ENCODE results near the gene CACNG7. TPM values are rescaled to one million over a fixed set of nuclear protein-coding genes. Genes with fewer than 3 reads are reported as not detected.

The CACNG7 gene
- total RNA-seq, 4 donors from 2014 or later = not detected

DNA sequence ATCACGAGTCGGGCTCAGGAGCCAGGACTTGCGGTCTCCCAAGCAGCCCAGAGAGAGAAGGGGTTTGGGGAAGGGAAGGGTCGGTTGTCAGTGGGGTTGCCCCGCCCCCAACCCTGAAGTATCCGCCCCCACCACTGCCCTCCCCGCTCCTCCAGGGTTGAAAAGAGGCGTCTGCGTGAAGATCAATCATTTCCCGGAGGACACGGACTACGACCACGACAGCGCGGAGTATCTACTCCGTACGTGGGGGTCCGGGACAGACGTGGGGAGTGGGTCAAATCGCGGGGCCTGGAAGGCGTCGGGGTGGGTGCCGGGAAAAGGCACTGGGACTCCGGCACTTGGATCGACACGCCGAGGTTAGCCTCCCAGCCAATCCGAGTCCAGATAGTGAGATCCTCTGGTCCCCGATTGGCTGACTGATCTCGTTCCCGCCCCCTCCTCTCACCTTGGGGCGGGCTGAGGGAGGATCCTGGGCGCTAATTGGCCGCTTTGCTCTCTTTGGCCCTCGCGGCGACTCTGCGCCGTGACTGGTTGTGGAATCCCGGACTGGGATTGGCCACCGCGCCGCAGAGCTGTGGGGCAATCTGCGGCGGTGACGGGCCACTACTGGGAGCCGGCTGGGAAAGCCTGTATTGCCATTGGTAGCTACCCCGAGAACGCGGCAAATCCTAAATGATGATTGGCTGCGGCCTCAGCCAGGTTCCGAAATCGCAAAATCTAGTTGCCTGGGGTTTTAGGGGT, 69.1 kb downstream of the CACNG7 start:
- Histone ChIP-seq H3K36me3 (no peaks in the 10 kb centered on the region), H3K4me1 (peaks cover 4 to 46% (median 16%) of the 10 kb centered on the region in 3 donors), H3K27me3 (peaks cover 3 to 88% (median 12%) of the 10 kb centered on the region in 4 donors), H3K4me3 (peak overlapping the region in 3 of 4 donors; percentile 18 to 50 (median 28)), H3K27ac (no peak overlapping the region), H3K9me3 (peaks cover 0 to 1% (median 0%) of the 10 kb centered on the region in 3 donors)
- TF ChIP-seq POLR2A (IDR thresholded peaks at IDR 0.05) = no peak
- TF ChIP-seq, protein P1, sequence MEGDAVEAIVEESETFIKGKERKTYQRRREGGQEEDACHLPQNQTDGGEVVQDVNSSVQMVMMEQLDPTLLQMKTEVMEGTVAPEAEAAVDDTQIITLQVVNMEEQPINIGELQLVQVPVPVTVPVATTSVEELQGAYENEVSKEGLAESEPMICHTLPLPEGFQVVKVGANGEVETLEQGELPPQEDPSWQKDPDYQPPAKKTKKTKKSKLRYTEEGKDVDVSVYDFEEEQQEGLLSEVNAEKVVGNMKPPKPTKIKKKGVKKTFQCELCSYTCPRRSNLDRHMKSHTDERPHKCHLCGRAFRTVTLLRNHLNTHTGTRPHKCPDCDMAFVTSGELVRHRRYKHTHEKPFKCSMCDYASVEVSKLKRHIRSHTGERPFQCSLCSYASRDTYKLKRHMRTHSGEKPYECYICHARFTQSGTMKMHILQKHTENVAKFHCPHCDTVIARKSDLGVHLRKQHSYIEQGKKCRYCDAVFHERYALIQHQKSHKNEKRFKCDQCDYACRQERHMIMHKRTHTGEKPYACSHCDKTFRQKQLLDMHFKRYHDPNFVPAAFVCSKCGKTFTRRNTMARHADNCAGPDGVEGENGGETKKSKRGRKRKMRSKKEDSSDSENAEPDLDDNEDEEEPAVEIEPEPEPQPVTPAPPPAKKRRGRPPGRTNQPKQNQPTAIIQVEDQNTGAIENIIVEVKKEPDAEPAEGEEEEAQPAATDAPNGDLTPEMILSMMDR (IDR thresholded peaks at IDR 0.05) = no peak
- no peak for DNase-seq
- 9 to 10% methylated on average over 19 to 27 of the region's 54 CpGs for WGBS, 2 donors
- intact Hi-C loops (cut with DNase I) = no loop called here

DNA sequence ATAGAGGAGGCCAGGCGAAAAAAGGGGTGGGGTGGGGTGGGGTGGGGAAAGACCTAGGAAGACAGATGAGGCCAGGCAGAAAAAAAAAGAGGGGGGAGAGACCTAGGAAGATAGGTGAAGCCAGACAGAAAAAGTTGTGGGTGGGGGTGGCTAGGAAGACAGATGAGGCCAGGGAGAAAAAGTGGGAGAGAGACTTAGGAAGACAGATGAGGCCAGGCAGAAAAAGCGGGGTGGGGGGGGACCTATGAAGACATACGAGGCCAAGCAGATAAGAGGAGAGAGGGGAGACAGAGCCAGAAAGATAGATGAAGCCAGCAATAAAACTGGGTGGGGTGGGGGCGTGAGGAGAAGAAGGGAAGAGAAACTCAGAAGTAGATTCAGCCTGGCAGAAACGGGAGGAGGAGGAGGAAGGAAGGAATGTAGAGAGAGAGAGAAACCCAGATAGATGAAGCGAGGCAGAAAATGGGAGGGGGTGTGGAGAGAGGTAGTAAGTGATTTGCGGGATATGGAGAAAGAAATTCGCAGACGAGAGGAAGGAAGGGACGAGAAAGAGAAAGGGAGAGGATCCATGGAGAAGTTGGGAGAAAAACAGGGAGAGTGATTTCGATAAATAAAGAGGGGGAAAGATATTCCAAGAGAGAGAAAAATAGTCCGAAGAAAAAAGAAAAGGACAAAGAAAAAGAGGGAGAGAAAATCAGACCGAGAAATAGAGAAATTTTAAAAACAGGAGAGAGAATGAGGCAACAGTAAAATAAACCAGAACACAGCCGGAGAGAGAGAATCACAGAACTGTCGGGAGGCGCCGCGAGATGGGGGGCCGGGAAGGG, 70.1 kb downstream of the CACNG7 start:
- whole genome bisulfite sequencing, 2 donors = 5% methylated on average over 19 of the region's 19 CpGs
- no peak for DNase-seq
- intact Hi-C loops (cut with DNase I) = no loop called here
- no peak for TF ChIP-seq POLR2A (IDR thresholded peaks at IDR 0.05)
- TF ChIP-seq, protein P1 (IDR thresholded peaks at IDR 0.05) = no peak
- Histone ChIP-seq H3K36me3 (no peaks in the 10 kb centered on the region), H3K27ac (no peak overlapping the region), H3K9me3 (peaks cover 0 to 3% (median 0%) of the 10 kb centered on the region in 3 donors), H3K27me3 (peaks cover 3 to 92% (median 12%) of the 10 kb centered on the region in 4 donors), H3K4me3 (peak overlapping the region in 3 of 4 donors; percentile 25 to 51 (median 26)), H3K4me1 (peaks cover 4 to 46% (median 16%) of the 10 kb centered on the region in 3 donors)

DNA sequence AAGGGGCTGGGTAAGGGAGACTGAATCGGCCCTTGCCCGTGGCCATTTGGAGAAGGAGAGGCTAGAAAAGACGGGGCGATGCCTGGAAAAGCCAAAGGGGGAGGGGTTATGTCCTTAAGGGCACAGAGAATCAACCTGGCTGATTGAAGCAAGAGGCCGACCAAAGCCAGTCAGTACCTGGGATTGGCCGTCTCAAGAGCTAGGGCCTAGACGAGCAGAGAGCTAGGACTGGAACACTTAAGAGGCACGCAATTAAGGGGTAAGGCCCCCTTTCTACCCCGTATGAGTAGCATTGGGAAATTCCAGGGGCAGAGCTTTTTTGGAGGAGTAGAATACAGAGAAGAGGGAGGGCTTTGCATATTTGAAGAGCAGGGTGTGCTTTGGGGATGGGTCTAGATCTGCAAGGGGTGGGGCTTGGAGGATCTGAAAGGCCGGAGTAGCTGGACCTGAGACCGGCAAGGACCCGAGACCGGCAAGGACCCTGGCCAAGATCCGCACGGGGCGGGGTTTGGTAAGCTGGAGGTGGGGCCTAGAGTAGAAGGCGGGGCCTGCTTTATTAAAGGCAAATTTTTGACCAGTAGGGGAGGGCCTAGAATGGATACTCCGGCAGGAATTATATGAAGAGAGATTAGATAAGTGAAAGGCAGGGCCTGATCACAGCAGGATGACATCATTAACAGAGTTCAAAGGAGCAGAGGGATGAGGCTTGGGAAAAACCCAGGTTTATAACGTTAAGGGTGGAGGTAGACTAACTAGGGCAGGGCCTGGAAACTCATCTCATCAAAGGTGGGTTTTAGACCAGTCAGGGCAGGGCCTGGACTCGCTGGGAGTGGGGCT, 71.7 kb downstream of the CACNG7 start:
- intact Hi-C loops (cut with DNase I) = no loop called here
- Histone ChIP-seq H3K27ac (peak overlapping the region in 1 of 4 donors; percentile 28), H3K27me3 (peaks cover 3 to 89% (median 12%) of the 10 kb centered on the region in 4 donors), H3K9me3 (peaks cover 0 to 3% (median 0%) of the 10 kb centered on the region in 3 donors), H3K4me1 (peaks cover 4 to 46% (median 16%) of the 10 kb centered on the region in 3 donors), H3K36me3 (no peaks in the 10 kb centered on the region), H3K4me3 (peak overlapping the region in 3 of 4 donors; percentile 25 to 51 (median 26))
- DNase-seq = no peak
- 26 to 27% methylated on average over 18 to 20 of the region's 20 CpGs for WGBS, 2 donors
- TF ChIP-seq POLR2A (IDR thresholded peaks at IDR 0.05) = no peak
- TF ChIP-seq, protein P1 (IDR thresholded peaks at IDR 0.05) = no peak

DNA sequence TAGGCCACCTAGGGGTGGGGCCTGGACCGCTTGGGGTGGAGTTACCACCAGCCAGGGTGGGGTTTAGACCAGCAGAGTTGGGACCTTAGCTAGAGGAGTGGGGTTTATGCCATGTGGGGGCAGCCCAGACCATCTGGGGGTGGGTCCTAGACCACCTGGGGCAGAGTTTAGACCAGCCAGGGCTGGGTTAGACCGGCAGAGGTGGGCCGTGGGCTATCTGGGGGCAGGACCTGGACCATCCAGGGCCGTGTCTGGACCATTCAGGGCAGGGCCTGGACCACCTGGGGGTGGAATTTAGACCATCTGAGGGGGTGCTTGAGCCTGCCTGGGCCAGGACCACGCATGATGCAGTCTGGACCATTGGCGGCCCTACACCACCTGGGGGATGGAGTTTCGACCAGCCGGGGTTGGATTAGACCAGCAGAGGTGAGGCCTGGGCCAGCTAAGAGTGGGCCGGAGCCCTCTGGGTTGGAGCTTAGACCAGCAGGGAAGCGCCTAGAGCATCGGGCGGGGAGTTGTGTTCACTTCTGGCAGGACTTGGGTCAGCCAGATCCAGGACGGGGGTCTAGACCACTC, 72.4 kb downstream of the CACNG7 start:
- H3K4me1 ChIP-seq = peaks cover 4 to 46% (median 16%) of the 10 kb centered on the region in 3 donors
- H3K9me3 ChIP-seq = peaks cover 0 to 3% (median 0%) of the 10 kb centered on the region in 3 donors
- WGBS, 2 donors = 75 to 79% methylated on average over 1 to 7 of the region's 13 CpGs
- H3K36me3 ChIP-seq = no peaks in the 10 kb centered on the region
- H3K4me3 ChIP-seq = peak overlapping the region in 2 of 4 donors; percentile 42 to 61
- H3K27me3 ChIP-seq = peaks cover 3 to 82% (median 12%) of the 10 kb centered on the region in 4 donors
- no peak for DNase-seq
- no peak for TF ChIP-seq POLR2A (IDR thresholded peaks at IDR 0.05)
- TF ChIP-seq, protein P1 (IDR thresholded peaks at IDR 0.05) = no peak
- H3K27ac ChIP-seq = no peak overlapping the region
- intact Hi-C loops (cut with DNase I) = no loop called here

Data from esophagus squamous epithelium (tissue), 5 donors.